HG02973 (cell line): ENCODE measurements around the gene ADGRG1.

Experiments
- ATAC-seq: cut with Tn5 transposase; IDR thresholded peaks from one replicate; pipeline ENCODE4 v1.9.1; 2021; ENCODE audit warnings: moderate library complexity; ENCODE audit not compliant: unreplicated experiment

Gene ADGRG1

DNA sequence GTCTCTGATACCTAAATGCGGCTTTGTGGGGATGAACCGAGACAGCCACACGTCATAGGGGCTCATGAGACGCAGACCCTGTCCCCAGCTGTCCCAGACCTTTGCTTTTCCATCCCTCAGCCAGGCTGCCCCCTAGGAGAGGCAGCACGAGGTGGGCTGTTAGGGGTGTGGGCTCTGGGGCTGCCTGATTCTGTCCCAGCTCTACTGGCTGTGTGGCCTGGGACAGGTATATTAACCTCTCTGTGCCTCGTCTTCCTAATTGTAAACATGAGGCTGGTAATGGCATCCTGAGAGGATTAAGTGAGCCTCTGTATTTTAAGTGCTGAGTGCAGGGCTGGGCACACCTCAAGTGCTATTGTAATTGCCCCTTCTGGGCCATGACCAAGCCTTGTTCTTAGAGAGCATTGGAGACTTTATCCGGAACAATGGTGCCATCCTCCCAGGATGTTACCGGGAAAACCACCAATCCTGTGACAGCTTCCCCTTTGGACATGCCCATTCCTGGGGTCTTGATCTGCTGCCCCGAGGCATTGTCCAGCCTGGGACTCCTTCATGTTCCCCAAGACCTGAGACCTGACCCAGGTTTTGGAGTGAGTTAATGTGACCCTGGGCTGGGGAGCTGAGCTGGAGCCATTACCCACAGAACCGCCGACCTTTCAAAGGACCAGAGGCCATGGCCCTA is 5.1 kb downstream of the ADGRG1 start:
- ATAC-seq, result no peak

DNA sequence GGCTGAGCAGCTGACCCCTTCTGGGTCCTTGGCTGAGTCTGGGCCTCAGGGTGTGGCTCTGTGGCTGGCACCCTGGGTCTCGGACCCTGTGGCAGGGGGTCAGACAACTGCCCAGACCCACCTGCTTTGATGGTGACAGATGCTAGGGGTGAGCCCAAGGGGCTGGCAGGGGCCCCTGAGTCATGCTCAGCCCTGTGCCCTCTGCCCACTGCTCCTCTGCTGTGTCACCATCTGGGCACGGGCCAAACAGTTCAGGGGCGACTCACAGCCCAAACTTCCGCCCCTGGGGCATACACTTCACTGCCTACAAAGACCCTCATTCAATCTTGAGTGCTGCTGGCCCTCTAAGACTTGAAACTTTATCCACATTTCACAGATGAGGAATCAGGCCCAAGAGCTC is 5.7 kb downstream of the ADGRG1 start:
- no peak for ATAC-seq

DNA sequence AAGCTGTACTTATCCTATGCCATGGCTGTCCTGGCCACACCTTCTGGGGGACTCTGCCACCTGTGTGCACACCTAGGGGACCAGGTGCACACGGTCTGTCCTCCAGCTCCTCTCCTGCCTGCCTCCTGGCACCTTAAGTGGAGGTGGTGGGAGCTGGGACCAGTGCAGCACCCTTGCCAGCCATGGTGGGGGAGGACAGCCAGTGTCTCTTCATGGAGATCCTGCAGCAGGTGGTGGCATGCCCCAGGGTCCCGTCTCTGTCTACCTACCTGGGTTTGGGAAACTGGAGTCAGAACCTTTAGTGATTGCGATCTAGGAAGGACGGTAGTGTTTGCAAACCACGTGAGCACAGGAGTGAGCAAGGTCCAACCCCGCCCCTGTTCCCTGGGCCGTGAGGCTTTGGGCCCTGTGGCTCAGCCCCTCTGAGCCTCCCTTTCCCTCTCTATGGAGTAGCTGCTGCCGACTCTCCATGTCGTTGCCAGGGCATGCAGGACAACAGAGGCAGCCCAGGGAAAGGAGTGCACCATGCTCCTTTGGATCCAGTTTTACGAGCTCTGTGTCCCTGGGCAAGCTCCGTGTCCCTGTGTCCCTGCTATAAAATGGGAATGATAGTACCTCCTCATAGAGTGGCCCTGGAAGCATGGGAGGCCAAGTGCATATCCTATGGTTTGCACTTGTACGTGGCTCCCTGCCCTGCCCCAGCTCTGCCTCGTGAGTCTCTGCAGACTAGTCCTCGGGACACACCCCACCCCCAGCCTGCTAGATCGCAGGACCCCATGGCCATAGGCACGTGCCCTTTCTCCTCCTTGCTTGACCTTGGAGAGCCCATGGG is 7.1 kb downstream of the ADGRG1 start:
- ATAC-seq, result no peak

DNA sequence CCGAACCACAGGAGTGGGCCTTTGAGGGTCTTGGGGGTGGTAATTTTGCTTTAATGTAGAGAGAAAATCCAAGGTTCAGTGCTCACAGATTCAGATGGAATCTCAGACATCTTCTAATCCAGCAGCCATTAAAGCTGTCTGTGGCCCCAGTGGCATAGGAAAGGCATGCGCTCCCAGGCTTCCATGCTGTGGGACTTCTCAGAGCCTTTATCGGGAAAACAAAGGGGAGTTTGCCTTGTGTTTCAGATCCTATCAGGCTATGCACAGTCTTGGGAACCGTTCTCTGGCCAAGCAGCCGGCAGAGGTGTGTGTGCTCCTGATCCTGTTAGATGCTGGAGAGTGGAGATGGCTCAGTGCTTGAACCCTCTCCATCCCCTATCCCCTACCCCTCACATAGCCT is 7.8 kb downstream of the ADGRG1 start:
- no peak for ATAC-seq

DNA sequence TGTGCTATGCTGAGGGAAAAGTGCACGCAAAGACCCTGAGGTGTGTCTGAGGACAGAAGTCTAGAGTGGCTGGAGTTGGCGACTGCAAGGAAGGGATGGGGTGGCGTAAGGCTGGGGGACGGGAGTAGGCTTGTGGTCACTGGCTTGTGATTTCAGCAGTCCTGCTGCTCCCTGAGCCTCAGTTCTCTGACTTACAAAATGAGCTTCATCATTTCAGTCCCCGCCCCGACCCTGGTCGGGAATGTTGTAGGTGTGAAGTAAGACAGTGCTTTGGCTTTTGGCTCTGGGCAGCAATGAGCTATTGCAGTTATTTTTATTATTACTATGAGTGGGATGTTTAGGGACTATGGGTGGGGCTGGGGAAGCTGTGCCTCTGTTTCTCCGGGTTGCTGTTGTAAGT is 8.6 kb downstream of the ADGRG1 start:
- ATAC-seq, result no peak

DNA sequence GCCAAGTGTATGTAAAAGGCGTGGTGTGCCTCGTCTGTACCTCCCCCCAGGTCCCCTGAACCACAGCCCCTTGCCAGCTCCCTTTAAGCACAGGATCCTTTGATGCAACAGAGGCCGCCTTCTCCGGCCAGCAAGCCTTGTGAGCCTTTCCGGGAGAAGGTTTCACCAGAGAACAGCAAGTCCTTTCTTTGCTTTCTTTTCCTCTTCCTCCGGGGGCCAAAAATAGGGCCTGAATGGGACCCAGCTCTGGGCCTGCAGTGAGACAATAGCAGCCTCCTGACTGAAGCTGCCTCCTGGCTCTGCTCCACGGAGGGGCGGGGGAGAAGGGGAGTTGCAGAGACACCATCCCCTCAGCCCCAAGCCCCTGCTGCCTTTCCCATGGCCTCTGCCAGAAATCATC is 9.0 kb downstream of the ADGRG1 start:
- ATAC-seq, result no peak

DNA sequence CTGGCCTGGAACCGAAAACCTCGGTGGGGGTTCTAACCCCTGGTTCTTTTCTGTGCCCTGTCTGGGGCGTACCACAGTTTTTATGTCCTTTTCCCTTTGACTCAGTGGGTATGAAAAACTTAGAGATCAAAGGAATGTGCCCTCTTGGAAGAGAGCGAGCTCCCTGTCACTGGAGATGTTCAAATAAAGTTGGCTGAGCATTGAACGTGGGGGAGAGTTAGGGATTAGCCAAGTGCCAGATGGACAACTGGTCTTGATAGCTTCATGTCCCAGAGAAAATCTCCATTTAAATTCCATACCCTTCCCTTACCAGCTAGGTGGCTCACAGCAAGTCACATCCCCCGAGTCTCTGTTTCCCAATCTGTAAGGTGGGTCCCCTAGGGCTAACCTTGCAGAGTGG is 9.5 kb downstream of the ADGRG1 start:
- ATAC-seq, result no peak

DNA sequence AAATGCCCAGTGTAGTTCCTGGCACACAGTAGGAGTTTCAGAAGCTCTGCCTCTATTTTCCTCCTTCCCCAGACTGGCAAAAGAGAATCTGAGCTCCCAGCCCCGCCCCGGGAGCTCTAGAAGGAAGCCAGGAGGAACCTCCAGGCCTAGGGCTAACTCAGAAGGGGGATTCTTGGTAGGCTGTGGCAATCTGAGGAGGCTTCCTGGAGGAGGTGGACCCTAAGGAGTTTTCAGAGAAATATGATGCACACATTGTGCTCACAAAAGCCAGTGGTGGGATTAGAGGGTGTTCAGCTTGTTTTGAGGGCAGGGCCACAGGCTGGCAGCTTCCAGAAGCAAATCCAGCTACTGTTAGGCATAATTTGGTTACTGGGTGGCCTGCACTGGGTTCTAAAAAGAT is 10.0 kb downstream of the ADGRG1 start:
- ATAC-seq, result no peak

DNA sequence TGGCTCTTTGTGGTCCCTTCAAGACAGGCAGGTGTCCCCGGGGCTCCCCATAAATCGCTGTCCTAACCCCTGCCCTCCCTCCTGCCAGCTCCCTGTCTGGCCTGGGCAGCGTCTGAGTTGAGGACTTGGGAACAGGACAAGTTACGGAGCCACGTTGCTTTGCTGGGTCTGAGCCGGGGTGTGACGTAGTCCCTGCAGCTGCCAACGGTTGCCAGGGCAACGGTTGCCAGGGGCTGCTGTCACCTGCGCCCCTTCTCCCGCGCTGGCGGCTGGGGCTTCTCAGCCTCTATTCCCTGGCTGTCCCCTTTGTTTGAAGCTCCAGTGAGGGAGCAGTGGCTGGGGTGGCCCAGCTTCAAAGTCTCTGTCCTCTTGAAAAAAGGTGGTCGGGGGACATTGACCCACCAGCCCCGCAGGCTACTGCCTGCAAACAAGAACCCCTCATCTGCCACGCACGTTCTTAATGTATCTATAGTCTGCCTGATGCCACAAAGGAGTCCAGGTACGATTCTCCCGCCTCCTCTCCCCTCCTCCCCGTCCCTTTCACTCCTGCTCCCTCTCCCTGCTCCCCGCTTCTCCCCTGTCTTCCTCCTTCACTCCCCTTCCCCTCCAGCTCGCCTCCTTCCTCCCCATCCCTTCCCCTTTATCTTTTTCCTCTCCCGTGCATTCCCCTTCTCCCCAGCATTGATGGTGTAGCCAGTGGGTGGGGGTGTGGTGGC is 10.9 kb downstream of the ADGRG1 start:
- no peak for ATAC-seq

DNA sequence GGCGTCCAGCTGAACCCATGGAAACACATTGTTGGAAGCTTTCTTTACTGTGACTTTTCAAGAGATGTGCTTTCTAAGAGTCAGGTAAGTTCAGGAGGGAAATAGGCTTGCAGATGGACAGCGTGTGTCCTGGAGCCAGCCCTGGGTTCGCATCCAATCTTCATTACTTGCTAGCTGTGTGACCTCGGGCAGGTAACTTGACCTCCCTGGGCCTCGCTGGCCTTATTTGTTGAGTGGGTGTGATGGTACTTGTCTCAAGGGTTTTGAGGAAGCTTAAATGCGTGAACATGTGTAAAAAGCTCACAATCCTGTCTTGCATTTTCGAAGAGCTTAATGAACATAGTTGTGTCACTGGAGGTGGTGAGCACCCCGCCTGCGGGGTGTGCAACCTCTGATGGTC is 11.8 kb downstream of the ADGRG1 start:
- ATAC-seq, result no peak

DNA sequence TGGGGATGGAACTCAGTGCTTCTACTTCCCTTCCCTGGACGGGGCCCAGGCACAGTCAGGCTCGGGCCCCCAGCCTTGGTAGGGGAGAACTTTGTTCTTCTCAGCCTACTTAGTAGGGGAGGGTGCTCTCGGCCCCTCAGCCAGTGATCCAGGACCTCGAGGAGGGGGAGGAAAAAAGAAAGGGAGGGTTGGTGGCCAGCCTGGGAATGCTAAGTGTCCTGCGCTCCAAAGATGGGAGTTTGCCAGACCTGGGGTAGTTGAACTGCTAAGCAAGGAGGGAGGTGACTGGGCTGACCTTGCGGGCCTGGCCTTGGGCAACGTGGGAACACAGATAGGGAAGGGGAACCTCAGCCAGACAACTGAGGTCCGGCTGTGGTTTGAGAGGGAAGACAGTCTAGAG is 12.2 kb downstream of the ADGRG1 start:
- ATAC-seq, result no peak

DNA sequence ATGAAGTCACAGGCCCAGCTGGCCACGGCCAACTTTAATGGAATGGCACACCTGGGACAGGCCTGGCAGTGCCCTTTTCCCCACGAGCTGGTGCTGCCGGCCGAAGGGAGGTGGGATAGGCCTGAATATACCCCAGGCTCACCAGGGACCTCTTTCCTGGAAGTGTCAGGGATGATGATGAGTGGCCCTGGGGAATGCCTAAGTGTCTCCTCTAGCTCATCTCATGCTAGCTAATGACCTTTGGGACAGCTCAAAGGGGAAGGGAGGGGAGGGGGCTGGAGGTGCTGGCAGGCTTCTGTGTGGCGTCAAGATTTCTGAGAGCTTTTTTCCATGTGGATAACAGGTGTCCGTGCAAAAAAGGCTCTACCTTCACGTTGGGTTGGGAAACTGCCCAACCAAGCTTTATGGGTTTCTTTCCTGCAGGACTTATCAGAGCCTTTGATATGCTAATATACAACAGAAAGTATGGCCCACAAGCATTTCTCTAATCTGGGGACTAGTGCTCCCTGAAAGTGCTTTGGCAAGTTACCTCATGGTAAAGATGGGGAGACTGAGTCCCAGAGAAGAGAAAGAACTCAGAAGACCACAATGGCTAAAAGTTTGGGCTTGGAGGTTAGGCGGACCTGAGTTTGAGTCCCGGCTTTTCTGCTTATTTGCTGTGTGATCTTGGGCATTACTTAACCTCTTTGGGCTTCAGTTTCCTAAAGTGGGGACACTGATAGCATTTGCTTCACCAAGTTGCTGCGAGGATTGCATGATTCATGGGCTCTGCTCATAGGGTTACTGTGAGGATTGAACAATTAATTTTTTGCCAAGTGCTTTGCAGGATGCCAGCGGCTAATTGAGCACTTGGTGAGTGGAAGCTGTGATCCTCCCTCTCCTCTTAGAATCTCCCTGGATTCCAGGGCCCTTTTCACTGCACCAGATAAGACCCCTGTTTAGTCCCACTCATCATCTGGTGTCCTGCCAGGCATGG is 14.0 kb downstream of the ADGRG1 start:
- no peak for ATAC-seq

DNA sequence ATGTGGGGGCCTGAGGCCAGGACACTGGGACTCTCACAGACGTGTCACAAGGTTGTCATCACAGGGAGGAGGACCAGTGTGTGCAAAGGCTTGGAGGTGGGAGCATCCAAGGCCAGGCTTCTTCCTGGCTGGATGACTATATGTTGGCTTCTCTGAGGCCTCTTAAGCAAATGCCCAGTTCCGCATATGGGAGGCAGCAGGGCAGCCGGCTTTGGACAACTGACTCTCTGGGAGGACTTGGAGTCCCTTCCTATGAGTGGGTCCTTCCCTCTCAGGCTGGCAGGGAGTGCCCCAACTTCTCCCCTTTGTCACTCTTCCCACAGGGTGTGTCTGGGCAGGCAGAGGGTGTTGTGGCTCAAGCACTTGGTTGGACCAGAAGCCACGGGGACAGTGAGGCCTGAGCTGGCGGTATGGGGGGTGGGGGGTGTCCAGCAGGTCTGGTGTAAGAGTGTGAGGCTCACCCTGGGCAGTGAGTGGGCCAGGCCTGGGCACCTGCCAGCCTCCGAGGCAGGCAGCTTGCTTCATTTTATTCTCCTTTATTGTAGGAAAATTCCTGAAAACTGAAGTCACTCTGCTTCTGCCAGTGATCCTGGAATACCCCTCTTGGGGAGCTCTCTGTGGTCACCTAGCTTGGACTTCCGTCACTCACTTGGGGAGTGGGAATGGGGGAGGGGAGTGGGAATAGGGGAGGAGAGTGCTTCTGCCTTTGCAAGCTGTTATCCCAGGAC is 14.9 kb downstream of the ADGRG1 start:
- no peak for ATAC-seq

DNA sequence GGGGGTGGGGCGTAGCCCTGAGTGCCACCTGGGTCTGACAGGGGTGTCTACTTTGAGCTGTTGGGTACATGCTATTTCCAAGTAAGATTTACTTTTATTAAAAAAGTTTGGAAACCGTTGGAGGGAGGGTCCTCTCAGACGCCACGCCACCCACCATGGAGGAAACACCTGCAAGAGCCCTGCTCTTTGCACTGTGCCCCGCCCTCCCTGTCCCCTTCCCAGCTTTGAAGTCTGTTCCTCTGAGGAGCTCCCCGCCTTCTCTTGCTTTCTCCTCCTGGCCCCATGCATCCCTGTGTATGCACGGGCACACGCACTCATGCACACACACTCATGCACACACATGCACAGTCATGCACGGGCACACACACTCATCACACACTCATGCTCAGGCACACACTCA is 15.5 kb downstream of the ADGRG1 start:
- ATAC-seq, result no peak

DNA sequence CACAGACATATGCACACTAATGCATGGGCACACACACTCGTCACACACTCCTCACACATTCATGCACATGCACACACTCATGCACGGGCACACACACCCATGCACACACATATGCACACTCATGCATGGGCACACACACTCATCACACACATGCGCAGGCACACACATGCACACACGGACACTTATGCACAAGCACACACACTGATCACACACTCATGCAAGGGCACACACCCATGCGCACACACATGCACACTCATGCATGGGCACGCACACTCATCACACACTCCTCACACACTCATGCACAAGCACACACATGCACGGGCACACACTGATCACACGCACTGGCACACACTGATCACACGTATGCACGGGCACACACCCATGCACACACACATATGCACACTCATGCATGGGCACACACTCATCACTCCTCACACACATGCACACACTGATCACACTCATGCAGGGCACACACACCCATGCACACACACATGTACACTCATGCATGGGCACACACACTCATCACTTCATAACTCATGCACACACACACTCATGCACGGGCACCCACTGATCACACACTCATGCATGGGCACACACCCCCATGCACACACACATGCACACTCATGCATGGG is 16.1 kb downstream of the ADGRG1 start:
- no peak for ATAC-seq

DNA sequence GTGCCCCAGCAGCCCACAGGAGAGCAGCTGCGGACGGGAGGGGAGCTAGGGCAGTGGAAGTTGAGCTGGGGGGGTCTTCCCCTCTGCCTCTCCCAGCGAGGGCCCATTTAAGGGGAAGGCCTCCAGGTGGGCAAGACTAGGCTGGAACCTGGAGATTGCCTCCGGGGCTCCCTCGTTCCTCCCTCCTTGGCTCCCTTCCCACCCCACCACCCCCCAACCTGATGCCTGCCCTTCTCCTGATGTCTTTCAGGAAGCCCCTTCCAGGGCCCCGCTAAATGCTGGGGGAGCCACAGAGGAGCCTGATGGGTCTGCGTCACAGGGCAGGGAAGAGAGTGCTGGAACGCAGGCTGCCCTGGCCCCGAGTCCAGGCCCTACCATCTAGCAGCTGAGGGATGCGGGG is 16.7 kb downstream of the ADGRG1 start:
- ATAC-seq, result no peak

DNA sequence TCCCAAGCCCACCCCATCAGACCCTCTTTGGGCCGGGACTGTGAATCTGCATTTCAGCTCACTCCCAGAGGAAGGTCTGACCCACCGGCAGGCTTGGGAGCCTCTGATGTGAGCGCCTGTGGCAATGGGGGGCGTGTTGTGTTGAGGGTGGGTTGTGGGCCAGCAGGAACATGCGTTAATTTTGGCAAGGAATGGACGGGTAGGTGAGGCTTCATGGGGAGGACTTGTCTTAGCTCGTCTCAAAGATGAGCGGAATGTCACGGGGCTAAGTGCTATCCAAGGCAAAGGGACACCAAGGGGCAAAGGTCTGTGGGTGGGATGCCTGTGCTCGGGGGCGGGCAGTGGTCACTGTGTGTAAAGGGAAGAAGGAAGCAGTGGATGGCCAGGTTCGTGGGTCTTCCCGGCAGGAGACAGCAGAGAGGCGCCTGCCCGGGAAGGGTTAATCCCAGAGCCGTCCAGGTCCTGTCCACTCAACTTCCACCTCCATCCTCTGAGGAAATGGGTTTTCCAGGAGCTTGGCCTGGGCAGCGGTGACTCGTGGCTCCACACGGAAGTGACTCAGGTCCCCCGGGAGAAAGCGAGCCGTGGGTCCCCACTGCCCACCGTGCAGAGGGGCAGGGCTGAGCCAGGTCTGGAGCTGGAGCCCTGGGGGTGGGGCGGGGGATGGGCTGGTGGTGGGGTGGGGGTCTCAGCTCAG is 17.4 kb downstream of the ADGRG1 start:
- no peak for ATAC-seq

DNA sequence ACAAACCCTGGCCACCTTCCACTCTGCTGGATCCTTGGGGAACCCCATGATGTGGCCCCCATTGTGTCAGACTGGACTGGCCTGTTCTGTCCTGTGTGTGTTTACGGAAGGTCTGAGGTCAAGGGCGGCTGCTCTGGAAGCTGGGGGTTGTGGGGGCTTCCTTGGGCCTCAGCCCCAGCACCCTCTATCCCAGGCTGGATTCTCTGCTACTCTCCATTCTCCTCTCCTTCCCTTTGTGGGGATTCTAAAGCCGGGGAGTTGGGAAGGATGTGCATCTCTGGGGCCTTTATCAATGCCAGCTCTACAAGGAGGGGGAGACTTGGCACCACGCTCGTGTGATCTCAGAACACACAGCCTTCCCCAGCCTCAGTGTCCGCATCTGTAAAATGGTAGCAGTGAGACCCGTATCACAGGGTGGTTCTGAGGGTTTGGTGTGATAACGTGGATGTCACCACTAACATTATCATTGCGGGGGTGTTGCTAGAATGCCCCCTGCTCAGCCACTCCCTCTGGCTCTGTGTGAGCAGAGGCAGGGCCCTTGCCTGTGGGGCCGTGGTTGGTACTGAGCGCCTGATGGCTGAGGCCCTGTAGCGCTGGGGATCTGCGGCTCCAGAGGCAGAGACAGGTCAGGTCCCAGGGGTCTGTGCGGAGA is 18.1 kb downstream of the ADGRG1 start:
- no peak for ATAC-seq
